Keratinocyte (primary cell): Measurements from ENCODE around the gene TMEM40. TPM values are rescaled to one million over a fixed set of nuclear protein-coding genes. Genes with fewer than 3 reads are reported as not detected.

Experiments used
- DNase-seq: peaks from one replicate; pipeline ENCODE4 v3.0.0-alpha.2; 2011; ENCODE audit warnings: low read depth, missing footprints, low spot score
- FAIRE-seq: peaks from 2 replicates; lab custom pipeline; 2011; peaks lifted over from hg19 to GRCh38; lab: Jason Lieb, UNC
- H2AFZ ChIP-seq: 2 replicates; pipeline ENCODE4 v1.6.0; 2012; ENCODE audit warnings: low read length, control low read depth, inconsistent platforms; ENCODE audit not compliant: control insufficient read depth
- H3K27ac ChIP-seq: 2 replicates; pipeline ENCODE4 v1.5.1; 2011; ENCODE audit warnings: low read length; ENCODE audit not compliant: control insufficient read depth, insufficient read depth
- H3K27me3 ChIP-seq: 3 replicates; pipeline ENCODE4 v1.6.0; 2011; ENCODE audit warnings: low read length; ENCODE audit not compliant: control insufficient read depth, insufficient read depth; ENCODE audit errors: extremely low read depth
- H3K36me3 ChIP-seq, 2 experiments: 2 replicates in 1 of 2; 3 replicates in 1 of 2; pipeline ENCODE4 v1.5.1; 2011; ENCODE audit warnings: low read length in 2 of 2, mild to moderate bottlenecking in 1 of 2; ENCODE audit not compliant: control insufficient read depth in 2 of 2, insufficient read depth in 2 of 2; ENCODE audit errors: extremely low read depth in 1 of 2
- H3K4me1 ChIP-seq: 3 replicates; pipeline ENCODE4 v1.5.1; 2011; ENCODE audit warnings: low read length; ENCODE audit not compliant: control insufficient read depth, insufficient read depth; ENCODE audit errors: extremely low read depth
- H3K4me2 ChIP-seq: 3 replicates; pipeline ENCODE4 v1.6.0; 2011; ENCODE audit warnings: low read depth, low read length; ENCODE audit not compliant: control insufficient read depth, insufficient read depth; ENCODE audit errors: extremely low read depth
- H3K4me3 ChIP-seq, 3 experiments: fragments of 200-600 bp in 1 of 3; sonication (generic) in 1 of 3; 2 replicates in 2 of 3; 3 replicates in 1 of 3; pipeline ENCODE4 v1.5.1; 2011 to 2016; ENCODE audit warnings: low read length in 3 of 3, mild to moderate bottlenecking in 3 of 3, control low read depth in 2 of 3, inconsistent platforms in 1 of 3, low read depth in 1 of 3, mixed read lengths in 1 of 3, mixed run types in 1 of 3, moderate library complexity in 1 of 3; ENCODE audit not compliant: control insufficient read depth in 2 of 3, insufficient read depth in 2 of 3; ENCODE audit errors: extremely low read depth in 1 of 3
- H3K79me2 ChIP-seq: 2 replicates; pipeline ENCODE4 v1.6.0; 2012; ENCODE audit warnings: low read length; ENCODE audit not compliant: control insufficient read depth, insufficient read depth
- H3K9ac ChIP-seq: 3 replicates; pipeline ENCODE4 v1.6.0; 2011; ENCODE audit warnings: low read length; ENCODE audit not compliant: control insufficient read depth, insufficient read depth; ENCODE audit errors: extremely low read depth
- H3K9me1 ChIP-seq: 3 replicates; pipeline ENCODE4 v1.6.0; 2011; ENCODE audit warnings: low read length; ENCODE audit not compliant: control insufficient read depth, insufficient read depth; ENCODE audit errors: extremely low read depth
- H3K9me3 ChIP-seq: 2 replicates; pipeline ENCODE4 v1.5.1; 2012; ENCODE audit warnings: low read depth, low read length; ENCODE audit not compliant: control insufficient read depth
- H4K20me1 ChIP-seq: 3 replicates; pipeline ENCODE4 v1.6.0; 2011; ENCODE audit warnings: low read length; ENCODE audit not compliant: control insufficient read depth, insufficient read depth; ENCODE audit errors: extremely low read depth
- EZH2 ChIP-seq: IDR thresholded peaks from one replicate; pipeline ENCODE4 v1.6.1; 2012; ENCODE audit warnings: inconsistent platforms, mild to moderate bottlenecking, low read length, moderate library complexity
- dilution Hi-C: fragments of 300-500 bp; cut with MboI; formaldehyde crosslinking; loops from one replicate; pipeline ENCODE4 v1.7.0; 2020; ENCODE audit warnings: low sequenced_read_pairs; ENCODE audit not compliant: extremely low pct_ligation_motif_present
- polyA plus RNA-seq, 5 experiments: library from polyadenylated mRNA; depleted of rRNA in 3 of 5; stranded (reverse) in 3 of 5; stranded (forward) in 1 of 5; unstranded in 1 of 5; fragments of >200 nt; gene quantifications; 1 replicate in 1 of 5; 2 replicates in 3 of 5; 3 replicates in 1 of 5; pipeline versions ENCODE4 v1.2.1 to v1.2.3, GENCODE V29; 2011 to 2012; ENCODE audit warnings: missing spikeins in 2 of 5, low read depth in 1 of 5, low replicate concordance in 1 of 5
- TF ChIP-seq, protein P1 (sequence below), 3 experiments: IDR thresholded peaks in 1 of 3; conservative IDR thresholded peaks in 1 of 3; optimal IDR thresholded peaks in 1 of 3; 2 replicates in 2 of 3; 3 replicates in 1 of 3; pipeline versions ENCODE3 to v1.5.1; 2011; ENCODE audit warnings: low read length in 3 of 3, mild to moderate bottlenecking in 3 of 3, moderate library complexity in 2 of 3, control low read depth in 1 of 3, inconsistent platforms in 1 of 3; ENCODE audit not compliant: insufficient read depth in 2 of 3; ENCODE audit errors: extremely low read depth in 1 of 3

The TMEM40 gene
- polyA plus RNA-seq, 1 donor (not counting 4 experiments of a cell fraction or from before 2014, with no cell fraction given): 311 TPM

DNA sequence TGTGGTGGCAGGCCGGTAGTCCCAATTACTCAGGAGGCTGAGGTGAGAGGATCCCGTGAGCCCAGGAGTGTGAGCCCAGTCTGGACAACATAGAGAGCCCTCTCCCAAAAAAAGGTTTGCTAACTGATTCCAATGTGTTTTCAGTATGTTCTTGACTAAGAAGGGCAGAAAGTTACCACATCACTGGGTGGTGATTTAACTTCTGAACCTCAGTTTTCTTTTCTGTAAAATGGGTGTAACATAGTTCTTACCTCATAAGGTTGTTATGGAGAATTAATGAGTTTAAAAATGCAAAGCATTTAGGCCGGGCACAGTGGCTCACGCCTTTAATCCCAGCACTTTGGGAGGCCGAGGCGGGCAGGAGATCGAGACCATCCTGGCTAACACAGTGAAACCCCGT is 66.6 kb downstream of the TMEM40 start:
- Histone ChIP-seq H3K4me2 (no peak overlapping the region), H3K4me3 (no peak overlapping the region), H3K27ac (no peak overlapping the region), H2AFZ (no peak overlapping the region), H3K36me3 (no peaks in the 10 kb centered on the region), H3K27me3 (no peaks in the 10 kb centered on the region), H3K9me3 (no peaks in the 10 kb centered on the region), H3K79me2 (no peaks in the 10 kb centered on the region), H3K9ac (no peak overlapping the region), H3K4me1 (no peaks in the 10 kb centered on the region), H4K20me1 (no peaks in the 10 kb centered on the region), H3K9me1 (no peaks in the 10 kb centered on the region)
- DNase-seq (no peak), FAIRE-seq (no peak)
- dilution Hi-C loops: no loop called here
- TF ChIP-seq, protein P1, sequence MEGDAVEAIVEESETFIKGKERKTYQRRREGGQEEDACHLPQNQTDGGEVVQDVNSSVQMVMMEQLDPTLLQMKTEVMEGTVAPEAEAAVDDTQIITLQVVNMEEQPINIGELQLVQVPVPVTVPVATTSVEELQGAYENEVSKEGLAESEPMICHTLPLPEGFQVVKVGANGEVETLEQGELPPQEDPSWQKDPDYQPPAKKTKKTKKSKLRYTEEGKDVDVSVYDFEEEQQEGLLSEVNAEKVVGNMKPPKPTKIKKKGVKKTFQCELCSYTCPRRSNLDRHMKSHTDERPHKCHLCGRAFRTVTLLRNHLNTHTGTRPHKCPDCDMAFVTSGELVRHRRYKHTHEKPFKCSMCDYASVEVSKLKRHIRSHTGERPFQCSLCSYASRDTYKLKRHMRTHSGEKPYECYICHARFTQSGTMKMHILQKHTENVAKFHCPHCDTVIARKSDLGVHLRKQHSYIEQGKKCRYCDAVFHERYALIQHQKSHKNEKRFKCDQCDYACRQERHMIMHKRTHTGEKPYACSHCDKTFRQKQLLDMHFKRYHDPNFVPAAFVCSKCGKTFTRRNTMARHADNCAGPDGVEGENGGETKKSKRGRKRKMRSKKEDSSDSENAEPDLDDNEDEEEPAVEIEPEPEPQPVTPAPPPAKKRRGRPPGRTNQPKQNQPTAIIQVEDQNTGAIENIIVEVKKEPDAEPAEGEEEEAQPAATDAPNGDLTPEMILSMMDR (optimal IDR thresholded peaks at IDR 0.05 in 1 of 3, IDR thresholded peaks at IDR 0.05 in 1 of 3, conservative IDR thresholded peaks at IDR 0.05 in 1 of 3; ENCODE audit: extremely low read depth in 1 of 3, insufficient read depth in 2 of 3, low read length in 3 of 3): no peak
- TF ChIP-seq EZH2: no peak

DNA sequence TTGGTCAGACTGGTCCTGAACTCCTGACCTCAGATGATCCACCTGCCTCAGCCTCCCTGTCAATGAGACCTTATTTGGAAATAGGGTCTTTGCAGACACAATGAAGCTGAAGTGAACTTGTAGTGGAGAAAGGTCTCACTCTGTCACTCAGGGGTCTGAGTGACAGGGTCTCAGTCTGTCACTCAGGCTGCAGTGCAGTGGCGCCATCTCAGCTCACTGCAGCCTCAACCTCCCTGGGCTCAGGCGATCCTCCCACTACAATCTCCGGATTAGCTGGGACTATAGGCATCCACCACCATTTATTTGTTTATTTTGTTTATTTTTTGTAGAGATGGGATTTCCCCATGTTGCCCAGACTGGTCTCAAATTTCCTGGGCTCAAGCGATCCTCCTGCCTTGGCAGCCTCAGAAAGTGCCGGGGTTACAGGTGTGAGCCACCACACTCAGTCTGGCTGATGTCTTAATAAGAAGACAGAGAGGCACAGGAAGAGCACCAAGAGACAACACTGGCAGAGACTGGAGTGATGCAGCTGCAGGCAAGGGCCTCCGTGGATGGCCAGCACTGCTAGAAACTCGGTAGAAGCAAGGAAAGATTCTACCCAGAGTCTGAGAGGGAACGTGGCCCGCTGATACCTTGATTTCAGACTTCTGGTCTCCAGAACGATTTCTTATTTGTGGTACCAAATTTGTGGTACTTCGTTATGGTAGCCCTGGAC is 68.9 kb downstream of the TMEM40 start:
- no peak for DNase-seq
- H3K27ac ChIP-seq: no peak overlapping the region
- H3K9ac ChIP-seq: no peak overlapping the region
- no peaks in the 10 kb centered on the region for H3K9me3 ChIP-seq
- dilution Hi-C loops: no loop called here
- TF ChIP-seq, protein P1 (optimal IDR thresholded peaks at IDR 0.05 in 1 of 3, IDR thresholded peaks at IDR 0.05 in 1 of 3, conservative IDR thresholded peaks at IDR 0.05 in 1 of 3; ENCODE audit: extremely low read depth in 1 of 3, insufficient read depth in 2 of 3, low read length in 3 of 3): no peak
- TF ChIP-seq EZH2: no peak
- no peaks in the 10 kb centered on the region for H4K20me1 ChIP-seq
- H3K4me3 ChIP-seq: no peak overlapping the region
- H3K4me1 ChIP-seq: no peaks in the 10 kb centered on the region
- H2AFZ ChIP-seq: no peak overlapping the region
- no peaks in the 10 kb centered on the region for H3K9me1 ChIP-seq
- no peak overlapping the region for H3K4me2 ChIP-seq
- H3K79me2 ChIP-seq: no peaks in the 10 kb centered on the region
- no peak for FAIRE-seq
- no peaks in the 10 kb centered on the region for H3K36me3 ChIP-seq
- no peaks in the 10 kb centered on the region for H3K27me3 ChIP-seq
